ENCODE results near the gene EPAS1. TPM values are rescaled to one million over a fixed set of nuclear protein-coding genes. Genes with fewer than 3 reads are reported as not detected.

The EPAS1 gene
- polyA plus RNA-seq, 1 of the 3 experiments (the other 2 are of a cell fraction) = 69.2 TPM

DNA sequence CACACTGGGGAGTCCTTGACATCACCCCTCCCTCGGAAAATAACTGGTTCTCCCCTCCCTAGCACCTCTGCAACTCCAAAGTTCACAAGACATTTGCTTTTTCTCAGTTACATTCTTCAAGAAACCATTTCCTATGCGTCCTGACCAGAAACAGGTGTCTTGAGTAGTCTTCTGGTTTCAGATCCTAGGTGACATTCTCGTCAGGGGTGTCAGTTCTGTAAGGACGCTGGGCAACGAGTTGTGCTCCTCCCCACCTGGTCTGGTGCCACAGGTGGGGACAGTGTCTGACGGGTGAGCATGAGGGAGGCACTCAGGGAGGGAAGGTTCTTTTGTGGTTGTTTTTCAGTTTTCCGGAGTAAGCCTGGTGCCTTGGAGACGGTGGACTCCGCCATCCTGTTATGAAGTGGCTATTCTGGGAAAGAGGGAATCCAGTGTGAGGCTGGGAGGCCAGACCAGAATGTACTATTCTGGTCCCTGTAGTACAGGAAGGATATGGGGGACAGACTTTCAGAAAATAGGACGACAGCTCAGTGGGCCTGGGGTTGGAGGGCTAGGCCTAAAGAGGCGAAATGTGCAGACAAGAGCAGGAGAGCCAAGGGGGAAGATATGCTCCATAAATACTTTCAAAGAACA is 50.6 kb downstream of the EPAS1 start:
- Histone ChIP-seq H3F3A (replicated peaks; ENCODE audit: insufficient read depth) (no peaks in the 10 kb centered on the region), H3K27me3 (ENCODE audit: insufficient read depth) (no peaks in the 10 kb centered on the region), H3K4me3 (ENCODE audit: low read depth in 2 of 2, low read length in 1 of 2) (no peak overlapping the region), H3K36me3 (replicated peaks in 1 of 2; ENCODE audit: control insufficient read depth in 1 of 2, insufficient read depth in 2 of 2, low read length in 1 of 2) (peaks cover 20 to 53% of the 10 kb centered on the region in 2 experiments), H3K27ac (ENCODE audit: low read depth in 2 of 2, low read length in 1 of 2) (peak overlapping the region in 1 of 2 experiments; percentile 40; a peak in 1 of 4 replicates), H3K79me2 (ENCODE audit: insufficient read depth) (peaks cover 46% of the 10 kb centered on the region), H4K20me1 (ENCODE audit: insufficient read depth) (peaks cover 14% of the 10 kb centered on the region), H2AFZ (ENCODE audit: low read depth) (no peak overlapping the region), H3K4me2 (no peak overlapping the region), H3K9me3 (no peaks in the 10 kb centered on the region), H3K9ac (no peak overlapping the region), H3K4me1 (ENCODE audit: control insufficient read depth in 1 of 2, insufficient read depth in 2 of 2, low read depth in 1 of 2, low read length in 1 of 2) (peaks cover 0 to 87% of the 10 kb centered on the region in 2 experiments; a peak in 2 of 4 replicates), H3K9me2 (no peaks in the 10 kb centered on the region)
- POLR2A ChIA-PET = no interaction called here
- DNase-seq = no peak
- TF ChIP-seq, protein P1, sequence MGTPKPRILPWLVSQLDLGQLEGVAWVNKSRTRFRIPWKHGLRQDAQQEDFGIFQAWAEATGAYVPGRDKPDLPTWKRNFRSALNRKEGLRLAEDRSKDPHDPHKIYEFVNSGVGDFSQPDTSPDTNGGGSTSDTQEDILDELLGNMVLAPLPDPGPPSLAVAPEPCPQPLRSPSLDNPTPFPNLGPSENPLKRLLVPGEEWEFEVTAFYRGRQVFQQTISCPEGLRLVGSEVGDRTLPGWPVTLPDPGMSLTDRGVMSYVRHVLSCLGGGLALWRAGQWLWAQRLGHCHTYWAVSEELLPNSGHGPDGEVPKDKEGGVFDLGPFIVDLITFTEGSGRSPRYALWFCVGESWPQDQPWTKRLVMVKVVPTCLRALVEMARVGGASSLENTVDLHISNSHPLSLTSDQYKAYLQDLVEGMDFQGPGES (IDR thresholded peaks at IDR 0.05; ENCODE audit: low read depth, low read length) = no peak
- TF ChIP-seq, protein P2, sequence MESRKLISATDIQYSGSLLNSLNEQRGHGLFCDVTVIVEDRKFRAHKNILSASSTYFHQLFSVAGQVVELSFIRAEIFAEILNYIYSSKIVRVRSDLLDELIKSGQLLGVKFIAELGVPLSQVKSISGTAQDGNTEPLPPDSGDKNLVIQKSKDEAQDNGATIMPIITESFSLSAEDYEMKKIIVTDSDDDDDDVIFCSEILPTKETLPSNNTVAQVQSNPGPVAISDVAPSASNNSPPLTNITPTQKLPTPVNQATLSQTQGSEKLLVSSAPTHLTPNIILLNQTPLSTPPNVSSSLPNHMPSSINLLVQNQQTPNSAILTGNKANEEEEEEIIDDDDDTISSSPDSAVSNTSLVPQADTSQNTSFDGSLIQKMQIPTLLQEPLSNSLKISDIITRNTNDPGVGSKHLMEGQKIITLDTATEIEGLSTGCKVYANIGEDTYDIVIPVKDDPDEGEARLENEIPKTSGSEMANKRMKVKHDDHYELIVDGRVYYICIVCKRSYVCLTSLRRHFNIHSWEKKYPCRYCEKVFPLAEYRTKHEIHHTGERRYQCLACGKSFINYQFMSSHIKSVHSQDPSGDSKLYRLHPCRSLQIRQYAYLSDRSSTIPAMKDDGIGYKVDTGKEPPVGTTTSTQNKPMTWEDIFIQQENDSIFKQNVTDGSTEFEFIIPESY (IDR thresholded peaks at IDR 0.05; ENCODE audit: borderline replicate concordance, low read depth) = no peak
- TF ChIP-seq RFX5 (IDR thresholded peaks at IDR 0.05; ENCODE audit: low read length) = no peak
- no peak for TF ChIP-seq NRF1 (IDR thresholded peaks at IDR 0.05; ENCODE audit: low read depth, low read length)
- TF ChIP-seq, protein P3, sequence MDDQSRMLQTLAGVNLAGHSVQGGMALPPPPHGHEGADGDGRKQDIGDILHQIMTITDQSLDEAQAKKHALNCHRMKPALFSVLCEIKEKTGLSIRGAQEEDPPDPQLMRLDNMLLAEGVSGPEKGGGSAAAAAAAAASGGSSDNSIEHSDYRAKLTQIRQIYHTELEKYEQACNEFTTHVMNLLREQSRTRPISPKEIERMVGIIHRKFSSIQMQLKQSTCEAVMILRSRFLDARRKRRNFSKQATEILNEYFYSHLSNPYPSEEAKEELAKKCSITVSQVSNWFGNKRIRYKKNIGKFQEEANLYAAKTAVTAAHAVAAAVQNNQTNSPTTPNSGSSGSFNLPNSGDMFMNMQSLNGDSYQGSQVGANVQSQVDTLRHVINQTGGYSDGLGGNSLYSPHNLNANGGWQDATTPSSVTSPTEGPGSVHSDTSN (IDR thresholded peaks at IDR 0.05) = no peak
- TF ChIP-seq RXRA (IDR thresholded peaks at IDR 0.05; ENCODE audit: borderline replicate concordance, low read depth) = no peak
- TF ChIP-seq GABPA (IDR thresholded peaks at IDR 0.05; ENCODE audit: low read depth) = no peak
- TF ChIP-seq TEAD4 (IDR thresholded peaks at IDR 0.05; ENCODE audit: borderline replicate concordance, insufficient read depth) = no peak
- no peak for TF ChIP-seq SIN3A (IDR thresholded peaks at IDR 0.05; ENCODE audit: borderline replicate concordance, low read depth, low read length)
- TF ChIP-seq, protein P4, sequence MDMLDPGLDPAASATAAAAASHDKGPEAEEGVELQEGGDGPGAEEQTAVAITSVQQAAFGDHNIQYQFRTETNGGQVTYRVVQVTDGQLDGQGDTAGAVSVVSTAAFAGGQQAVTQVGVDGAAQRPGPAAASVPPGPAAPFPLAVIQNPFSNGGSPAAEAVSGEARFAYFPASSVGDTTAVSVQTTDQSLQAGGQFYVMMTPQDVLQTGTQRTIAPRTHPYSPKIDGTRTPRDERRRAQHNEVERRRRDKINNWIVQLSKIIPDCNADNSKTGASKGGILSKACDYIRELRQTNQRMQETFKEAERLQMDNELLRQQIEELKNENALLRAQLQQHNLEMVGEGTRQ (IDR thresholded peaks at IDR 0.05; ENCODE audit: borderline replicate concordance, low read depth, low read length) = no peak
- no peak for TF ChIP-seq EP300 (IDR thresholded peaks at IDR 0.05; ENCODE audit: borderline replicate concordance in 1 of 2, low read depth in 1 of 2, low read length in 1 of 2)
- no peak for TF ChIP-seq MEF2A (IDR thresholded peaks at IDR 0.05; ENCODE audit: borderline replicate concordance, low read depth)
- no peak for TF ChIP-seq RCOR1 (IDR thresholded peaks at IDR 0.05; ENCODE audit: low read length)
- no peak for TF ChIP-seq POLR2AphosphoS5 (IDR thresholded peaks at IDR 0.05; ENCODE audit: low read depth, low read length)
- TF ChIP-seq MXI1 (IDR thresholded peaks at IDR 0.05; ENCODE audit: low read depth, low read length) = no peak
- no peak for TF ChIP-seq TAF1 (IDR thresholded peaks at IDR 0.05; ENCODE audit: borderline replicate concordance, low read depth, low read length)
- no peak for TF ChIP-seq YY1 (IDR thresholded peaks at IDR 0.05; ENCODE audit: low read depth)
- TF ChIP-seq FOXJ3 (CRISPR knock-in tag; IDR thresholded peaks at IDR 0.05) = no peak
- TF ChIP-seq EZH2phosphoT487 (IDR thresholded peaks at IDR 0.05; ENCODE audit: borderline replicate concordance, low read depth) = no peak
- CTCF ChIA-PET = interaction anchor here (0.8 to 17.7 kb wide), 4 partner anchors 10 to 95 kb away, joined by 3 to 194 read pairs (median 8); no protein-coding TSS in a partner anchor
- WGBS (ENCODE audit: low lambda C conversion rate) = 89% methylated on average over 11 of the region's 11 CpGs
